Calu3 (cell line): Measurements from ENCODE around the gene EP300. TPM values are rescaled to one million over a fixed set of nuclear protein-coding genes. Genes with fewer than 3 reads are reported as not detected.
"Not testable (repeated sequence)": the region's sequence is repeated elsewhere in the genome, so short reads cannot be mapped to it uniquely, and the experiment has no call there.

Source experiments
- BruUV-seq: library from RNA; stranded (reverse); fragments of 400-500 nt; replicated peaks from 2 replicates; lab custom pipeline; 2021; lab: Mats Ljungman, UMichigan
- CTCF ChIA-PET: fragments of 300-600 bp; sonication (Branson Sonifier 250); formaldehyde crosslinking; loops from one replicate; lab custom pipeline; 2022; ENCODE audit warnings: antibody characterized with exemption; lab: Charles Lee
- DNase-seq: peaks from one replicate; pipeline ENCODE4 v3.0.0; 2022
- H3K27ac Mint-ChIP-seq: one replicate; pipeline ENCODE4 v1.8.0; 2022; ENCODE audit warnings: mixed read lengths; ENCODE audit not compliant: unreplicated experiment
- H3K27me3 Mint-ChIP-seq: one replicate; pipeline ENCODE4 v1.8.0; 2022; ENCODE audit warnings: mixed read lengths; ENCODE audit not compliant: unreplicated experiment
- H3K36me3 Mint-ChIP-seq: one replicate; pipeline ENCODE4 v1.8.0; 2022; ENCODE audit warnings: mild to moderate bottlenecking, moderate library complexity, mixed read lengths; ENCODE audit not compliant: insufficient read depth, unreplicated experiment
- H3K4me1 Mint-ChIP-seq: one replicate; pipeline ENCODE4 v1.8.0; 2022; ENCODE audit warnings: mild to moderate bottlenecking, low read depth, mixed read lengths; ENCODE audit not compliant: unreplicated experiment
- H3K4me3 Mint-ChIP-seq: one replicate; pipeline ENCODE4 v1.8.0; 2022; ENCODE audit warnings: mild to moderate bottlenecking, low read depth, moderate library complexity, mixed read lengths; ENCODE audit not compliant: unreplicated experiment
- H3K9me3 Mint-ChIP-seq: one replicate; pipeline ENCODE4 v1.8.0; 2022; ENCODE audit warnings: low read depth, mixed read lengths; ENCODE audit not compliant: unreplicated experiment
- intact Hi-C: fragments of 100-400 bp; cut with micrococcal nuclease; formaldehyde crosslinking; loops from one replicate; pipeline ENCODE4 v1.10.0; 2022; ENCODE audit not compliant: unreplicated experiment
- total RNA-seq: library from RNA; stranded (reverse); gene quantifications from 2 replicates; pipeline ENCODE4 v1.2.3, GENCODE V29; 2022
- TF ChIP-seq, protein P1 (sequence below): fragments of 200-600 bp; IDR thresholded peaks from one replicate; pipeline ENCODE4 v1.8.0; 2022; ENCODE audit warnings: antibody characterized with exemption; ENCODE audit not compliant: unreplicated experiment

Gene EP300
- total RNA-seq, 1 experiment from 2014 or later: 71.5 TPM

DNA sequence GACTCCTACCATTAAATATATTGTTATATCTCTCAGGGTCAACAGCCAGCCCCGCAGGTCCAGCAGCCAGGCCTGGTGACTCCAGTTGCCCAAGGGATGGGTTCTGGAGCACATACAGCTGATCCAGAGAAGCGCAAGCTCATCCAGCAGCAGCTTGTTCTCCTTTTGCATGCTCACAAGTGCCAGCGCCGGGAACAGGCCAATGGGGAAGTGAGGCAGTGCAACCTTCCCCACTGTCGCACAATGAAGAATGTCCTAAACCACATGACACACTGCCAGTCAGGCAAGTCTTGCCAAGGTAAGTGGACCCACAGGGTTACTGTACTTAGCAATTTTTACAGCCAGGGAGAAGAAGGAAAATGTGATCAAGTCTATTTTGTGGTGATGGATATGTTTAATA is 35.1 kb downstream of the EP300 start:
- Mint-ChIP-seq H3K4me1 (no peaks in the 10 kb centered on the region), H3K36me3 (peaks cover 60% of the 10 kb centered on the region), H3K4me3 (no peak overlapping the region), H3K27ac (no peak overlapping the region), H3K9me3 (no peaks in the 10 kb centered on the region), H3K27me3 (no peaks in the 10 kb centered on the region)
- no peak for DNase-seq
- TF ChIP-seq, protein P1, sequence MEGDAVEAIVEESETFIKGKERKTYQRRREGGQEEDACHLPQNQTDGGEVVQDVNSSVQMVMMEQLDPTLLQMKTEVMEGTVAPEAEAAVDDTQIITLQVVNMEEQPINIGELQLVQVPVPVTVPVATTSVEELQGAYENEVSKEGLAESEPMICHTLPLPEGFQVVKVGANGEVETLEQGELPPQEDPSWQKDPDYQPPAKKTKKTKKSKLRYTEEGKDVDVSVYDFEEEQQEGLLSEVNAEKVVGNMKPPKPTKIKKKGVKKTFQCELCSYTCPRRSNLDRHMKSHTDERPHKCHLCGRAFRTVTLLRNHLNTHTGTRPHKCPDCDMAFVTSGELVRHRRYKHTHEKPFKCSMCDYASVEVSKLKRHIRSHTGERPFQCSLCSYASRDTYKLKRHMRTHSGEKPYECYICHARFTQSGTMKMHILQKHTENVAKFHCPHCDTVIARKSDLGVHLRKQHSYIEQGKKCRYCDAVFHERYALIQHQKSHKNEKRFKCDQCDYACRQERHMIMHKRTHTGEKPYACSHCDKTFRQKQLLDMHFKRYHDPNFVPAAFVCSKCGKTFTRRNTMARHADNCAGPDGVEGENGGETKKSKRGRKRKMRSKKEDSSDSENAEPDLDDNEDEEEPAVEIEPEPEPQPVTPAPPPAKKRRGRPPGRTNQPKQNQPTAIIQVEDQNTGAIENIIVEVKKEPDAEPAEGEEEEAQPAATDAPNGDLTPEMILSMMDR: no peak
- intact Hi-C loops: no loop called here
- CTCF ChIA-PET: interaction anchor here (0.6 kb wide), 1 partner anchor 247 kb away, joined by 6 read pairs; no protein-coding TSS in a partner anchor
- BruUV-seq: no TSS peak

- no peaks in the 10 kb centered on the region for H3K4me1 Mint-ChIP-seq
- no peaks in the 10 kb centered on the region for H3K27me3 Mint-ChIP-seq
- peaks cover 63% of the 10 kb centered on the region for H3K36me3 Mint-ChIP-seq
- H3K27ac Mint-ChIP-seq: no peak overlapping the region
- TF ChIP-seq, protein P1: no peak
- H3K9me3 Mint-ChIP-seq: no peaks in the 10 kb centered on the region
- DNase-seq: no peak
- H3K4me3 Mint-ChIP-seq: no peak overlapping the region
- BruUV-seq: no TSS peak
- CTCF ChIA-PET: no interaction called here
- intact Hi-C loops: no loop called here
Measured at GRCh38 chr22:41128606-41129005, 36.2 kb downstream of the EP300 start.

GRCh38 chr22:41132550-41132949 is 40.2 kb downstream of the EP300 start:
- Mint-ChIP-seq H3K27ac (no peak overlapping the region), H3K4me3 (no peak overlapping the region), H3K27me3 (no peaks in the 10 kb centered on the region), H3K36me3 (peaks cover 76% of the 10 kb centered on the region), H3K4me1 (no peaks in the 10 kb centered on the region), H3K9me3 (no peaks in the 10 kb centered on the region)
- TF ChIP-seq, protein P1: no peak
- BruUV-seq: no TSS peak
- no peak for DNase-seq
- CTCF ChIA-PET: interaction anchor here (0.6 kb wide), 1 partner anchor 1617 kb away, joined by 3 read pairs; no protein-coding TSS in a partner anchor
- intact Hi-C loops: no loop called here

GRCh38 chr22:41140365-41140957 is 48.1 kb downstream of the EP300 start:
- Mint-ChIP-seq H3K4me1 (no peaks in the 10 kb centered on the region), H3K36me3 (peaks cover 69% of the 10 kb centered on the region), H3K4me3 (no peak overlapping the region), H3K9me3 (no peaks in the 10 kb centered on the region), H3K27ac (no peak overlapping the region), H3K27me3 (no peaks in the 10 kb centered on the region)
- no peak for DNase-seq
- no TSS peak for BruUV-seq
- TF ChIP-seq, protein P1: no peak
- CTCF ChIA-PET: no interaction called here
- intact Hi-C loops: no loop called here

- BruUV-seq, DNase-seq, H3K4me3 Mint-ChIP-seq, H3K4me1 Mint-ChIP-seq, H3K9me3 Mint-ChIP-seq, H3K27me3 Mint-ChIP-seq, intact Hi-C loops, H3K27ac Mint-ChIP-seq: not testable (repeated sequence)
- CTCF ChIA-PET: interaction anchor here (0.9 kb wide), 1 partner anchor 223 kb away, joined by 3 read pairs; no protein-coding TSS in a partner anchor
- H3K36me3 Mint-ChIP-seq: peaks cover 65% of the 10 kb centered on the region
Measured at GRCh38 chr22:41145921-41146320, 53.5 kb downstream of the EP300 start.
